SK-N-MC (cell line): ENCODE data around the gene UNC5C.

Source experiments
- EZH2 ChIP-seq: fragments of 200-600 bp; sonication (generic); IDR thresholded peaks from one replicate; pipeline ENCODE4 v1.6.1; 2017; ENCODE audit warnings: antibody characterized with exemption
- POLR2AphosphoS5 ChIP-seq: IDR thresholded peaks from 2 replicates; pipeline ENCODE4 v1.6.1; 2012; ENCODE audit warnings: mild to moderate bottlenecking, low read depth, low read length, borderline replicate concordance

GRCh38 chr4:95204873-95205272 lies 343.9 kb downstream of the UNC5C start:
- TF ChIP-seq EZH2 (no peak), POLR2AphosphoS5 (no peak)
